Lung microvascular endothelial cell (primary cell): ENCODE data around the gene RHO. TPM values are rescaled to one million over a fixed set of nuclear protein-coding genes. Genes with fewer than 3 reads are reported as not detected.
"Not testable (repeated sequence)": the region's sequence is repeated elsewhere in the genome, so short reads cannot be mapped to it uniquely, and the experiment has no call there.

Experiments
- DNase-seq, 2 donors: peaks; one replicate each; pipeline versions ENCODE4 v3.0.0 to v3.0.0-alpha.2; 2010; ENCODE audit warnings: low read depth in 2 of 2
- total RNA-seq: library from RNA; depleted of rRNA; stranded (reverse); fragments of >200 nt; gene quantifications from 2 replicates; pipeline ENCODE4 v1.2.1, GENCODE V29; 2014

RHO gene
- total RNA-seq, 1 donor from 2014 or later: not detected

DNA sequence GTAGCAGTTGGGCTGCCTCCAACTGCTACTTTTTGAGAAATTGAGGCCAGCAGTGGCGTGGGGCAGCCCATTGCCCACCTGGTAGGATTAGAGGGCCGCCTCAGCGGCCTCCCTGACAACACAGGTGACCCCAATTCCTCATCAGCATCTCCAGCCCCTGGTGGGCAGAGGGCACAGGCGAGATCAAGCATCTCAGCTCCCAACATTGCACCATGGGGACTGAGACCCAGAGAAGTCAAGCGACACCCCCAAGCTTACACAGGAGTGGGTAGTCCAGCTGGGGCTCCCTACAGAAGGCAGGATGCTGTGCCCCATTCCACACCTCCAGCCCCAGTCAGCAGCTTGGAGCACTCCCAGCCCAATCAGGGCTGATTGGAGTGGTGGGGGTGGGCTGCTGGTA, 14.3 kb downstream of the RHO start:
- no peak for DNase-seq

DNA sequence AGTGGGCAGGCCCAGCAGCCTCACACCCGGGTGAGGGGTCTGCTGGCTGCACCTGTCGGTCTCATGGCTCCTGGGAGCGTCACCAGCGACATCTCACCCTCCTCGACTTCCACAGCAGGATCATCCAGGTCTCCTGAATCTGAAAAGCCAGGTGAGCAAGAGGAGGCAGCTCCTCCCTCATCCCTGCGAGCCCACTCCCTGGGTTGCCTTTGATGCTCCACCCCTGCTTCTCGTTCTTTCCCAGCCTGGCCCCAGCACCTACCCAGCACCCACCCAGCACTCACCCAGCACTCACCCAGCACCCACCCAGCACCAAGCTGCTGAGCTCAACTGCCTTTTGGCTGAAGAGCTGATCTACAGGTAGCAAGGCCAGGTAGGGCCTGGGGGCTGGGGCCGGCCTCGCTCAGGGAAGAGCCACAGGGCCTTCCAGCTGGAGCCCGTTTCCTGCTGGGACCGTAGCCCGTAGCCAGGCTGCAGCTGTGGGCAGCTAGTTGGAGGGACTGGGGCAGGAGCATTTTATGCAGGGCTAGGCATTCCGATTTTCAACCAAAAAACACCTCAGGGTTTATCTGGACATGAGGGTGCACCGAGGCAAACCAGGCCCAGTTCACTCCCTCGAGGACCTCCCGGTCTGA, 14.8 kb downstream of the RHO start, which contains the start of gene H1-8:
Gene H1-8 (plus strand): TSS at position 20 of the 635 bp plus-strand sequence. CDS start 44 bp downstream, at position 64.
- DNase-seq: no peak

- no peak for DNase-seq
Observed at GRCh38 chr3:129543999-129544398, 15.6 kb downstream of the RHO start.

- not testable (repeated sequence) for DNase-seq
Observed at GRCh38 chr3:129545951-129546350, 17.5 kb downstream of the RHO start.

GRCh38 chr3:129547241-129547640, 18.8 kb downstream of the RHO start:
- no peak for DNase-seq

DNA sequence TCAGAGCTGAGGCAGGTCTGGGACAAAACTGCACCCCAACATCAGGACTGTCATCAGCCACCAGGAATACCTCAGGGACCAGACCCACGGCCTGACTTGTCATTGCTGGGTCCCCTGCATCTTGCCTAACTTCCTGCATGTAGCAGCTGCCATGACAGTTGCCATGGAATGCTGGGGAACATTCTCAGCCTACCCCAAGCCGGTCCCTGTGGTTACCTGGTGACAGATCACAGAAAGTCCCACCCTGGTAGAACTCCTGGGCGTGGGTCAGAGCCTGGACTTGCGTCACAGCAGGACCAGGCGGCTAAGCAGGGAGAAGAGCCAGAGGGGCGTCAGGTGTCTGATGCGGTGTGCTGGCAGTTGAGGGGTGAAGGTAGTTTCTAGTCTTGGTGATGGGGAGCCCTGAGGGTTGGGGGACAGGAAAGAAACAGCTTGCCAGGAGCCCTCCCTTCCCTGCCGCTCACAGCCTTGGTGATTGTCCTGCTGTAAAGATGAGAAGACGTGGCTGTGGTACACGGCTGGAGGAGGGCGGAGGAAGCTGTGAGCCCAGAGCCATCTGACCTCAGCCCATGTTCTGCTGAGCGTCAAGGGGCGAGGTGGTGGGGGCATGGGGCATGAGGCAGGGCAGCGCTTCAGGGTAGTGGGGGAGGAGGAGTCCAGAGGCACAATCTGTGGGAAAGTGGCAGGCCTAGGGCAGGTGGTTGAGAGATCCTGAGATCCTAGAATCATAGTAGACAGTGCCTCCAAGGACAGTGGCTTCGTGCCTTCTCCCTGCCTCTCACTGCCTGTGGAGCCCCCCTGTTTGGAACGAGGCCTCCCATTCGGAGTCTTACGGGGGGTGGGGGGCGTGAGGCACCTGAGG, 19.9 kb downstream of the RHO start:
- no peak for DNase-seq

GRCh38 chr3:129549006-129549800, 20.8 kb downstream of the RHO start:
- DNase-seq: peak in 1 of 2 donors; percentile 52

- no peak for DNase-seq
Observed at GRCh38 chr3:129549805-129550204, 21.4 kb downstream of the RHO start.

DNA sequence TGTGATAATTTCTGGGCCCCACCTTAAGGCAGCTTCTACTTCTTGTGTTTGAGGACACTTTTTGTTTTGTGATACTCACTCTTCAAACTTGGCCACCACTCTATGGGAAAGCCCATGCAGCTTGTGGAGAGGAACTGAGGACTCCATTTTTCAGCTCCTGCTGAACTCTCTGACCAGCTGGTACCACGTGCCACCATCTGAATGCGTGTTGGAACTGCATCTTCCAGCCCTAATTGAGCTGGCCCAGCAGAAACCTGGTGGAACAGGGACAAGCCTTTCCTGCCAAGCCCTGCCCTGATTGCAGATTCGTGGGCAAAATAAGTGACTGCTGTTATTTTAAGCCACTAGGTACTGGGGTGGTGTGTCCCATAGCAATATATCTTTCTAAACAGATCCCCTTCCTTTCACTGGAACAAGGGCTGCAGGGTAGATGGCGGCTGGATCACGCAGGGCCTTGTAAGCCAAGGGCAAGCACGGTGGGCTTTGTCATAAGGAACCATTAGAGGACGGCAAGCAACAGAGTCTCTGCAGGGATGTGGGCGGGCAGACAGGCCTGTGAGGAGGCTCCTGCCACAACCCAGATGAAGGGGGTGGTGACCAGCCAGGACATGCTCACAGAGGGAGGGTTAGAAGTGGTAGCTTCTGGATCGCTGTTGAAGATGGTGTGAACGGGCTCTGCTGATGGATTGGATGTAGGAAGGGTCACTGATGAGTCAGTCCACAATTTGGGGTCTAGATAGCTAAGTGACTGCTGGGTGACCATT, 24.0 kb downstream of the RHO start:
- peak in 1 of 2 donors; percentile 60 for DNase-seq

GRCh38 chr3:129553171-129553570, 24.7 kb downstream of the RHO start:
- no peak for DNase-seq

DNA sequence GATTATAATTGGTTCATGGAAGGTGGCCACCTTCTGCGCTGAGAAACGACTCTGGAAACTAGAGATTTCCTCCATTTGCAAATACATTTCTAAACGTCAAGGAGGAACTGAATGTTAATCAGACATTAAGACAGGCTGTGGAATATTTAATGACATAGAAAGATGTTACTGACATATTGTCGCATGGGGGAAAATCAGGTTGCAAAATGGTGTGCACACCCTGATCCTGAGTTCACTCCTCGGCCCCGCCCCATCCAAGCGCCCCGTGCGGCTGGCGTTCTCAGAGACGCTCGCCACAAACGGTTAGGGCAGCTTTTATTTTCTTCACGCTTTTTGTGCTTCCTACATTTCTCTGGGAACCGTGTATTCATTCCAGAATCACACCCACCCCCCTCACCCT, 25.3 kb downstream of the RHO start:
- no peak for DNase-seq

DNA sequence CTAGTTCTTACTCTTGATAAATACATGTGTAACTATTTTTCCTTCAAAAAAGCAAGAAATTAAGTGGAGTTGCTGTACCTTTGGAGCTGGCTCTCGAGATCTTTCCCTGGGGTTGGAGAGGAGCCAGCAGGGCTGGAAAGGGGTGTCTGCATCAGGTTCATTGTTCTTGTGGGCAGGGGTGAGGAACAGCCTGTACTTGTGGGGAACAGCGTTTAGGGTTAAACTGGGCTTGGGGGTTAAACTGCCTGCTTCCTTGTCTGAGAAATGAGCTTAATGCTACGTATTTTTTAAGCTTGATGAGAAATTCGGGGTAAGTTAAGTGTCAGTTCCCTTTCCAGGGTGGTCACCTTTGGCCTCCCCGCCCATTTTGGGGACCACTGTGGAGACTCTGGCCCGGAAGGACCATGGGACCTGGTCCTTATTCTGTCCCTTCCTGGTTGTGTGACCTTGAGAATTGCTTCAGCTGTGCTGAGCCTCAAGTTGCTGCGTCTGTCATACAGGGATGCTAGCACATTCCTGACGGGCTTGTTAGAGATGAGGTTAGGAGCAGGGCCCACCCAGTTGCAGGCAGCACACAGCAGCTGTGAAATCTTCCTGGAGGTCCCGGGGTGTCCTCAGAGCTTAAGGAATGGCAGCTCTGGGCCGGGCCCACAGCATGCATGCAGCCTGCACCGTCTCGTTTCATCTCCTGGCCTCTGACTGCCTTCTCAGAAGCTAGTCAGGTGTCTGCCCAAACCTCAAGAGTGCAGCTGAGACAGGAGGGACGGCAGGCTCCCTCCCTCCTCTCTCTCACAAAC, 26.1 kb downstream of the RHO start:
- no peak for DNase-seq

DNA sequence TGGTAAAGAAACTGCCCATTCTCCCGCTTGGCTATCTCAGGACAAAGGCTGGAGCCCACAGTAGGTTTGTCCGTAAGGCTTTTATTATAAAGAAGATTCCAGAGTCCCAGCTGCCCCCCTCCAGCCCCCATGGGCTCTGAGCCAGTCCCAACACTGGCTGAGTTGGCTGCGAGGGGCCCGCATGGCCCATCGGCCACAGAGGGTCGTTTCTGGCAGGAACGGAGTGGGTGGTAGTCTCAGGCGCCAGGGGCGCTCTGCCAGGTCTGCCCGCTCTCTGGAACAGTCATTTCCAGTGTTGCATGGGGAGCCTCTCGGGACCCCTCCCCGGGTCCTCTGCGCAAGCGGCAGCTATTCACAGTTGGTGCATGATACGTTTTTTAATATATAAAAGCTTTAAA, 26.7 kb downstream of the RHO start:
- no peak for DNase-seq

GRCh38 chr3:129555616-129556357, 27.3 kb downstream of the RHO start:
- no peak for DNase-seq

DNA sequence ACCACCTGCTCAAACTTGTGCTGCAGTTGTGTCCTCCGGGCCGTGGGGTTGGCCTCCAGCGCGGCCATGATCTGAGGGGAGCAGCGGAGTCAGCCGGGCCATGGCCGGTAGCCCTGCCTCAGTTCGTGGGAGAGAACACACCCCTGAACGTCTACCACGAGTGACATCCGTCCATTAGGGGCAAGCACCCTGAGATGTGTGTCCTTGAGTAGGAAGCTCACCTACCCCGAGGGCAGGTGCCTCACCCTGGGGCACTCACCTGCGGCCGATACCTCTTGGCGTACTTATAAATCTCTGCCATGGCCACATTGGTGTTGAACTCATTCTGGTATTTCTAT, 27.9 kb downstream of the RHO start:
- no peak for DNase-seq

DNA sequence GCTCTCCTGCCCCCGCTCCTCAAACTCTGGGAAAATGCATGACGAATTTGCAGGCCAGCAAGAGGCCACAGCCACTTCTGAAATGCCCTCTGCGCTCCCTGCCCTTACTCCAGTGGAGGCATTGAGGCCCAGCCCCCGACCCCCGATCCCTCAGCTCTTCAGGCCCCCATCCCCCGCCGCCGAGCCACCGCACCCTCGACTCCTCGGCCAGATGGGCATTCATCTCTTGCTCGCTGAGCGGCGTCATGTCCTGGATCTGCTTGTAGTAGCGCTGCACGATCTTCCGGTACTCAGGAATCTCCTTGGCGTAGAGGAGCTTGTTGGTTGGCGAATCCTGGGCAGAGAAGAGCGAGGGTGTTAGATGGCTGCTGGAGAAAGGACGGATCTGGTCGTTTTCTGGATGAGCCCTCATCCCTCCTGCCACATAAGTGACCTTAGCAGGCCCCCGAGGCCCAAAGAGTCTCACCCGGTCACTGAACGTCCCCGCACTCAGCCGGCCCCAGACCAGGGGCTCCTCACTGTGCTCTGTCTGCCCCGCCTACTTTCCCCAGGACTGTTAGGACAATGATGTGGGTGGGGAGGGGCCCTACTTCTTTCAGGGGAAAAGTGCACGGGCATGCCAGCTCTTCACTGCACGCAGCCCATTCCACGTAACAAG, 28.6 kb downstream of the RHO start:
- DNase-seq: no peak

DNA sequence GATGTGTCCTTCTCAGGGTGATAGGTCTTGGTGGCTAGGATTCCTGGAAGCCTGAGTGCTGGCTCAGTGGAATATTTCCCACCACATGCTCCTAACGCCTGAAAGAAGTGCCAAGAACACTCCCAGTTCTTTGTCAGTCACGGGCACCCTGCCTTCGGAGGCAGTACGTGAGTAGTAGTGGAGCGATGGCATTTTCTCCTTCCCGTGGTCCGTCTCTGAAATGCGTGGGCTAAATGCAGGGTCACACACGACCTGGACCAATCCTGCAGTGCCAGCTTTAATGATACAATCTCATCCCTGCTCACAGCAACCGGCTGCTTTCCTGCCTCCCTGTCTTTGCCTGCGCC, 29.1 kb downstream of the RHO start:
- no peak for DNase-seq

GRCh38 chr3:129558081-129558771, 29.8 kb downstream of the RHO start:
- no peak for DNase-seq
